Heart right ventricle (tissue), 16 donors: ENCODE measurements around the gene GTPBP8. TPM values are rescaled to one million over a fixed set of nuclear protein-coding genes. Genes with fewer than 3 reads are reported as not detected.
A peak's percentile ranks its signal among the peaks of the same experiment; 100 is the strongest.

Experiments
- ATAC-seq, 8 donors: fragments of 200-7000 bp; cut with Tn5 transposase; one replicate each; pipeline ENCODE4 v1.9.1; 2020; ENCODE audit warnings: mild to moderate bottlenecking in 8 of 8, moderate library complexity in 8 of 8, moderate number of reproducible peaks in 1 of 8
- DNase-seq, 2 donors: peaks; one replicate each; pipeline ENCODE4 v3.0.0-alpha.2; 2020
- H3K27ac ChIP-seq, 10 donors: fragments of 200-600 bp; sonication (generic) in 2 of 10; one replicate each; pipeline versions ENCODE4 v1.5.0 to v1.8.0; 2020 to 2022; ENCODE audit warnings: mild to moderate bottlenecking in 3 of 10
- H3K27me3 ChIP-seq, 7 donors: fragments of 200-600 bp; one replicate each; pipeline ENCODE4 v1.8.0; 2021 to 2022; ENCODE audit warnings: mild to moderate bottlenecking in 2 of 7
- H3K36me3 ChIP-seq, 9 donors: fragments of 200-600 bp; sonication (generic) in 1 of 9; one replicate each; pipeline versions ENCODE4 v1.5.0 to v1.8.0; 2020 to 2022; ENCODE audit warnings: mild to moderate bottlenecking in 2 of 9
- H3K4me1 ChIP-seq, 9 donors: fragments of 200-600 bp; sonication (generic) in 1 of 9; one replicate each; pipeline versions ENCODE4 v1.5.0 to v1.8.0; 2020 to 2022; ENCODE audit warnings: mild to moderate bottlenecking in 4 of 9
- H3K4me3 ChIP-seq, 10 donors: fragments of 200-600 bp; sonication (generic) in 2 of 10; one replicate each; pipeline versions ENCODE4 v1.5.0 to v1.8.0; 2020 to 2022; ENCODE audit warnings: mild to moderate bottlenecking in 7 of 10, moderate library complexity in 2 of 10
- H3K9me3 ChIP-seq, 11 donors: fragments of 200-600 bp in 10 of 11; sonication (generic) in 2 of 11; one replicate each; pipeline versions ENCODE4 v1.5.0 to v1.8.0; 2013 to 2022; ENCODE audit warnings: mild to moderate bottlenecking in 2 of 11, control low read depth in 1 of 11, moderate library complexity in 1 of 11
- WGBS, 2 donors: extraction: QIAGEN DNeasy Blood & Tissue Kit; methylation state at CpG; one replicate each; pipeline ENCODE4 v1.1.7; 2013; ENCODE audit warnings: inconsistent platforms in 1 of 2; 5-methylcytosine and 5-hydroxymethylcytosine counted together
- intact Hi-C, 10 donors: fragments of 100-400 bp; cut with DNase I; formaldehyde crosslinking; loops; one replicate each; pipeline versions ENCODE4 v1.11.1 to v1.14.2; 2022
- polyA plus RNA-seq, 2 donors: library from polyadenylated mRNA; stranded (reverse); fragments of 200-250 nt; gene quantifications; one replicate each; pipeline ENCODE4 v1.2.3, GENCODE V29; 2013
- total RNA-seq, 10 donors: library from RNA; stranded (reverse); fragmentation: NEBNext Ultra II Directional in 3 of 10; extraction: Animal tissue kit (Norgen Biotek cat#: 25700) in 3 of 10; gene quantifications; one replicate each; pipeline versions ENCODE4 v1.2.1 to v1.2.4, GENCODE V29; 2021 to 2023
- TF ChIP-seq, protein P1 (sequence below), 9 donors: fragments of 200-600 bp; sonication (generic) in 2 of 9; IDR thresholded peaks; one replicate each; pipeline versions ENCODE4 v1.5.0 to v1.8.0; 2021 to 2022; ENCODE audit warnings: antibody characterized with exemption in 9 of 9, mild to moderate bottlenecking in 5 of 9, moderate library complexity in 1 of 9
- donor health status: Arrhythmogenic right ventricular cardiomyopathy.
- donor health status: ischemic (EF 13 %, LVEDD 7.1; RV severe dilation, severe dysfunction).
- donor health status: healthy with polysubstance abuse.
- donor health status: DM: no; HTN: yes; CAD: no.
- donor health status: DM: no; HTN: no; CAD: no.
- donor health status: ischemic (EF 25% LVEDD 6.9; RV normal size, moderate dysfunction).
- donor health status: ischemic (EF 25% LVEDD 5.7; RV mildly dilated, moderate dysfunction).
- donor health status: healthy.
- donor health status: DM: yes; HTN: yes; CAD: no.
- donor health status: Ischemic cardiomyopathy.
- donor health status: ischemic (EF 35%, LVEDD 5.7; RV mildly dilated, moderate dysfunction).
- donor health status: nonischemic (EF 11% LVEDD 7.7; RV severe dilation, severe dysfunction).
- donor health status: DM: yes; HTN: yes; CAD: no.
- donor health status: PGD.
- donor health status: ischemic (EF 29% LVEDD 5.4; RV normal size, mild dysfunction).
- donor health status: nonischemic (EF 23%, LVEDD 6.1; RV moderate dilation, normal function).

Gene GTPBP8
- total and polyA plus RNA-seq, 12 donors = 4.7 to 31.3 (median 25.3) TPM

DNA sequence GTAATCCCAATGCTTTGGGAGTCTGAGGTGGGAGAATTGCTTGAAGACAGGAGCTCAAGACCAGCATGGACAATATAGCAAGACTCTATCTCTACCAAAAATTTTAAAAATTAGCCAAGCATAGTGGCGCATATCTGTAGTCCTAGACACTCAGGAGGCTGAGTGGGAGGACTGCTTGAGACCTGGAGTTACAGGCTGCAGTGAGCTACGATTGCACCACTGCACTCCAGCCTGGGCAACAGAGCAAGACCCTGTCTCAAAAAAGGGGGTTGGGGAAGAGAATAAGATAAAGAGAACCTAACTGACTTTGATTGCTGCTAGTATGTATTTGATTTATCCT, 16.6 kb upstream of the GTPBP8 start:
- Histone ChIP-seq H3K4me3 (peak overlapping the region in 7 of 10 donors; percentile 4 to 42 (median 26)), H3K9me3 (no peaks in the 10 kb centered on the region), H3K36me3 (no peaks in the 10 kb centered on the region), H3K4me1 (peaks cover 0 to 28% (median 0%) of the 10 kb centered on the region in 9 donors), H3K27me3 (peaks cover 0 to 11% (median 0%) of the 10 kb centered on the region in 7 donors), H3K27ac (peak overlapping the region in 2 of 10 donors; percentile 26 to 81)
- 72 to 82% methylated on average over 2 of the region's 2 CpGs for WGBS, 2 donors
- ATAC-seq (no peak), DNase-seq (no peak)
- intact Hi-C loops = loop anchor here in 3 of 10 donors (10.0 kb wide), 1 partner anchor 239 kb away; no protein-coding TSS in a partner anchor
- TF ChIP-seq, protein P1, sequence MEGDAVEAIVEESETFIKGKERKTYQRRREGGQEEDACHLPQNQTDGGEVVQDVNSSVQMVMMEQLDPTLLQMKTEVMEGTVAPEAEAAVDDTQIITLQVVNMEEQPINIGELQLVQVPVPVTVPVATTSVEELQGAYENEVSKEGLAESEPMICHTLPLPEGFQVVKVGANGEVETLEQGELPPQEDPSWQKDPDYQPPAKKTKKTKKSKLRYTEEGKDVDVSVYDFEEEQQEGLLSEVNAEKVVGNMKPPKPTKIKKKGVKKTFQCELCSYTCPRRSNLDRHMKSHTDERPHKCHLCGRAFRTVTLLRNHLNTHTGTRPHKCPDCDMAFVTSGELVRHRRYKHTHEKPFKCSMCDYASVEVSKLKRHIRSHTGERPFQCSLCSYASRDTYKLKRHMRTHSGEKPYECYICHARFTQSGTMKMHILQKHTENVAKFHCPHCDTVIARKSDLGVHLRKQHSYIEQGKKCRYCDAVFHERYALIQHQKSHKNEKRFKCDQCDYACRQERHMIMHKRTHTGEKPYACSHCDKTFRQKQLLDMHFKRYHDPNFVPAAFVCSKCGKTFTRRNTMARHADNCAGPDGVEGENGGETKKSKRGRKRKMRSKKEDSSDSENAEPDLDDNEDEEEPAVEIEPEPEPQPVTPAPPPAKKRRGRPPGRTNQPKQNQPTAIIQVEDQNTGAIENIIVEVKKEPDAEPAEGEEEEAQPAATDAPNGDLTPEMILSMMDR (IDR thresholded peaks at IDR 0.05) = no peak

DNA sequence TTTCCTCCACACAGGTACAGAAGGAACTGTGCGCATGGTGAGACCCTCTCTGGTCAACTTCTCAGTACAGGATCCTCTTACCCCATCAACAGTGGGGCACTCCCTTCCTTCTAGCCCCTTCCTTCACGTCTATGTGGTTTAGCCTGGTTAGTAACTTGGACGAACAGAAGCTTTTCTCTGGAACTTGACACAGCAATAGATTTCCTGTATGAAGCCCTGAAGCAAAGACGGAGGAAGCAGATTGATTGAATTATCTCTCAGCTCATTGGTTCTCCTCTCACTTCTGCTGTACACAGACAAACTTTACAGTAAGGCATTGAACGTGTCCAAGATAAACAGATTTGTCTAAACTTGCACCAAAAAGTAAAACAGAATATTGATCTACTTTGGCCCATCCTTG, 15.9 kb upstream of the GTPBP8 start, which contains the start of gene CD200R1:
Gene CD200R1 (minus strand): TSS at position 210 of the 400 bp plus-strand sequence. CDS start 246 bp downstream, outside the sequence.
- TF ChIP-seq, protein P1 (IDR thresholded peaks at IDR 0.05) = no peak
- no peak for DNase-seq
- intact Hi-C loops = loop anchor here in 7 of 10 donors (5.0 to 10.0 kb wide), 5 partner anchors 238 to 393 kb away; partner anchors contain the start of gene CCDC80 (in 3 of the 7)
- Histone ChIP-seq H3K9me3 (no peaks in the 10 kb centered on the region), H3K27me3 (peaks cover 0 to 9% (median 0%) of the 10 kb centered on the region in 7 donors), H3K4me3 (peak within 1 kb of the TSS in 7 of 10 donors; percentile 4 to 42 (median 26)), H3K4me1 (peaks cover 0 to 24% (median 0%) of the 10 kb centered on the region in 9 donors), H3K36me3 (no peaks in the 10 kb centered on the region), H3K27ac (peak within 1 kb of the TSS in 2 of 10 donors; percentile 26 to 81)
- 48 to 57% methylated on average over 5 of the region's 5 CpGs for WGBS, 2 donors
- peak in 6 of 8 donors; percentile 25 to 62 (median 47) for ATAC-seq

DNA sequence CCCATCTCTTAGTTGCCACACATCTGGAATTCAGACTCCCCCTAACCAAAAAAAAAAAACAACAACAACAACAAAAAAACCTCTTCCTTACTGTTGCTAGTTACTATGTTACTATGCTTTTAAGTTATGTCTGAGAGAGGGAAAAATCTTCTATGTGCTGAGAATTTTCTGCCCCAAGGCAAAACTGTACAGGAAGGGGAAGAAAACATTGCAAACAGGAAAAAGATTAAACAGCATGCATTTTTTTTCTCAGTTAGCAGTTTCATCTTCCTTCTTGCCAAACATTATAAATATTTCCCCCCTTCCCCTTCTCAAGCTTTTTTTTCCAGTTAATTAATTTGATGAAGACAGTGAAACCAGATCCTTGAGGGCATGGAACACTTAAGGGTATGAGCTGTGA, 14.8 kb upstream of the GTPBP8 start:
- TF ChIP-seq, protein P1 (IDR thresholded peaks at IDR 0.05) = no peak
- intact Hi-C loops = loop anchor here in 7 of 10 donors (5.0 to 10.0 kb wide), 5 partner anchors 239 to 394 kb away; partner anchors contain the start of gene CCDC80 (in 3 of the 7)
- no peak for ATAC-seq

DNA sequence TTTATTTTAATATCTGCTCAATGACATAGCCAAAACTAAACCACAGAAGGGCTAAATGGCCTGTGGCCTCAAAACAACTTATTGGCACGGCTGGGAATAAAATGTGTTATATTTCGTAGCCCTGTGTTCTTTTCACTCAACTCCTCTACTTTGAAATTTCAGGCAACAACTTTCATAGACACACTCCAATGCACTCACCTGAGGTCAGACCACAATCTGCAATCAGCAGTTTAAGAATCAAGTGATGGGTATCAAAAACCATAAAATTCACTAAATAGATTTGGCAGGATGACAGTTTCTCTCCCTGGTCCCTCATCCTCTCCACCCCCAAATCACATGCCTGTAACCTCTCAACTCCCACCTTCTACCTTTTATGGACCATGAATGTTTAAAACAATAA, 13.8 kb upstream of the GTPBP8 start:
- no peak for DNase-seq
- WGBS, 2 donors = 82 to 88% methylated on average over 2 of the region's 2 CpGs
- Histone ChIP-seq H3K4me3 (no peak overlapping the region), H3K27me3 (no peaks in the 10 kb centered on the region), H3K9me3 (no peaks in the 10 kb centered on the region), H3K36me3 (no peaks in the 10 kb centered on the region), H3K4me1 (peaks cover 0 to 24% (median 0%) of the 10 kb centered on the region in 9 donors), H3K27ac (peak overlapping the region in 1 of 10 donors; percentile 81)
- TF ChIP-seq, protein P1 (IDR thresholded peaks at IDR 0.05) = no peak
- intact Hi-C loops = loop anchor here in 7 of 10 donors (5.0 to 10.0 kb wide), 5 partner anchors 240 to 395 kb away; partner anchors contain the start of gene CCDC80 (in 3 of the 7)
- ATAC-seq = no peak

More for the DNA sequence above, 14.8 kb upstream of the GTPBP8 start:
- peaks cover 0 to 24% (median 0%) of the 10 kb centered on the region in 9 donors for H3K4me1 ChIP-seq
- H3K9me3 ChIP-seq = no peaks in the 10 kb centered on the region
- DNase-seq = no peak
- peaks cover 0 to 7% (median 0%) of the 10 kb centered on the region in 7 donors for H3K27me3 ChIP-seq
- H3K4me3 ChIP-seq = no peak overlapping the region
- peak overlapping the region in 2 of 10 donors; percentile 9 to 81 for H3K27ac ChIP-seq
- no peaks in the 10 kb centered on the region for H3K36me3 ChIP-seq
